ENCODE measurements around the gene PLEKHD1.

DNA sequence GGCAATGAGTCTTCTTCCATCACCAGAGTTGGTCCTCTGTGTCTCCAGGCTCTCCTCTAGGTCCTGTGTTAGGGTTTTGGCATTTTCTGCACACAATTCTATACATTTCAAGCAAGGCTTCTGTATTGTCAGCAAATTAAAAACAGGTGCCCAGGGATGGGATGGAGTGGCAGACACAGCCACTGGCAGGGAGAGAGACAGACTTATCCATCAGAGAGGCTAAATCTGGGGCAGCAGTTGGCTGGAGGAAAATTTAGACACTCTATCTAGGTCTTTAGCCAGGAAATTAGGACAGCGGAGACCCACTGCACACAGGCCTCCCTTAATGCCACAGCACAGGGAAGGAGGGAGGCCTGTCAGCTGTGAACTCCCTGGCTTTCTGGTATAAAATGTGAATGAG is 20.2 kb downstream of the PLEKHD1 start:
- TF ChIP-seq, protein P1, sequence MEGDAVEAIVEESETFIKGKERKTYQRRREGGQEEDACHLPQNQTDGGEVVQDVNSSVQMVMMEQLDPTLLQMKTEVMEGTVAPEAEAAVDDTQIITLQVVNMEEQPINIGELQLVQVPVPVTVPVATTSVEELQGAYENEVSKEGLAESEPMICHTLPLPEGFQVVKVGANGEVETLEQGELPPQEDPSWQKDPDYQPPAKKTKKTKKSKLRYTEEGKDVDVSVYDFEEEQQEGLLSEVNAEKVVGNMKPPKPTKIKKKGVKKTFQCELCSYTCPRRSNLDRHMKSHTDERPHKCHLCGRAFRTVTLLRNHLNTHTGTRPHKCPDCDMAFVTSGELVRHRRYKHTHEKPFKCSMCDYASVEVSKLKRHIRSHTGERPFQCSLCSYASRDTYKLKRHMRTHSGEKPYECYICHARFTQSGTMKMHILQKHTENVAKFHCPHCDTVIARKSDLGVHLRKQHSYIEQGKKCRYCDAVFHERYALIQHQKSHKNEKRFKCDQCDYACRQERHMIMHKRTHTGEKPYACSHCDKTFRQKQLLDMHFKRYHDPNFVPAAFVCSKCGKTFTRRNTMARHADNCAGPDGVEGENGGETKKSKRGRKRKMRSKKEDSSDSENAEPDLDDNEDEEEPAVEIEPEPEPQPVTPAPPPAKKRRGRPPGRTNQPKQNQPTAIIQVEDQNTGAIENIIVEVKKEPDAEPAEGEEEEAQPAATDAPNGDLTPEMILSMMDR (conservative IDR thresholded peaks at IDR 0.05; ENCODE audit: low read length) = no peak
- TF ChIP-seq EZH2phosphoT487 (IDR thresholded peaks at IDR 0.05; ENCODE audit: borderline replicate concordance, low read depth, low read length) = no peak

Data from OCI-LY7 (cell line).